Fibroblast of lung (primary cell): ENCODE data around the gene CAPN9. TPM values are rescaled to one million over a fixed set of nuclear protein-coding genes. Genes with fewer than 3 reads are reported as not detected.

ENCODE experiments used
- DNase-seq, 2 donors: peaks; one replicate each; pipeline versions ENCODE4 v3.0.0 to v3.0.0-alpha.2; 2010; ENCODE audit warnings: low read depth in 2 of 2
- H2AFZ ChIP-seq: 2 replicates; pipeline ENCODE4 v1.5.1; 2012; ENCODE audit warnings: low read length, control low read depth, inconsistent platforms
- H3K27ac ChIP-seq: 2 replicates; pipeline ENCODE4 v1.5.1; 2011; ENCODE audit warnings: low read length, control low read depth; ENCODE audit not compliant: insufficient read depth
- H3K27me3 ChIP-seq: 2 replicates; pipeline ENCODE4 v1.5.1; 2011; ENCODE audit warnings: mild to moderate bottlenecking, low read length; ENCODE audit not compliant: control insufficient read depth, insufficient read depth
- H3K36me3 ChIP-seq: 2 replicates; pipeline ENCODE4 v1.5.1; 2011; ENCODE audit warnings: low read length; ENCODE audit not compliant: control insufficient read depth, insufficient read depth
- H3K4me1 ChIP-seq: 2 replicates; pipeline ENCODE4 v1.5.1; 2011; ENCODE audit warnings: low read length; ENCODE audit not compliant: control insufficient read depth, insufficient read depth; ENCODE audit errors: extremely low read depth
- H3K4me2 ChIP-seq: 2 replicates; pipeline ENCODE4 v1.5.1; 2011; ENCODE audit warnings: low read length, control low read depth; ENCODE audit not compliant: insufficient read depth; ENCODE audit errors: extremely low read depth
- H3K4me3 ChIP-seq, 4 experiments: fragments of 200-600 bp in 1 of 4; sonication (generic) in 1 of 4; replicated peaks in 1 of 4; 2 replicates each; pipeline ENCODE4 v1.5.1; 2011 to 2016; ENCODE audit warnings: low read length in 4 of 4, low read depth in 3 of 4, mild to moderate bottlenecking in 3 of 4, control low read depth in 2 of 4, inconsistent platforms in 1 of 4, mixed read lengths in 1 of 4; ENCODE audit not compliant: insufficient read depth in 1 of 4; ENCODE audit errors: control extremely low read depth in 1 of 4
- H3K79me2 ChIP-seq: 2 replicates; pipeline ENCODE4 v1.5.1; 2012; ENCODE audit warnings: mild to moderate bottlenecking, low read length, inconsistent platforms; ENCODE audit not compliant: control insufficient read depth, insufficient read depth
- H3K9ac ChIP-seq: 2 replicates; pipeline ENCODE4 v1.5.1; 2011; ENCODE audit warnings: mild to moderate bottlenecking, low read length, control low read depth; ENCODE audit not compliant: insufficient read depth
- H3K9me3 ChIP-seq: 2 replicates; pipeline ENCODE4 v1.5.1; 2012; ENCODE audit warnings: low read depth, low read length; ENCODE audit not compliant: control insufficient read depth, insufficient read depth
- H4K20me1 ChIP-seq: 2 replicates; pipeline ENCODE4 v1.5.1; 2011; ENCODE audit warnings: low read length; ENCODE audit not compliant: control insufficient read depth, insufficient read depth; ENCODE audit errors: extremely low read depth
- CTCF ChIP-seq, 2 donors: IDR thresholded peaks in 1 of 2; conservative IDR thresholded peaks in 1 of 2; 1 replicate in 1 of 2; 2 replicates in 1 of 2; pipeline ENCODE4 v1.5.1; 2011 to 2012; ENCODE audit warnings: low read length in 2 of 2, control low read depth in 1 of 2, inconsistent platforms in 1 of 2, low read depth in 1 of 2, mild to moderate bottlenecking in 1 of 2
- EZH2 ChIP-seq: IDR thresholded peaks from 2 replicates; pipeline ENCODE4 v1.5.1; 2012; ENCODE audit warnings: low read length, control low read depth, mild to moderate bottlenecking; ENCODE audit errors: missing control alignments
- polyA plus RNA-seq, 2 donors: library from polyadenylated mRNA; depleted of rRNA in 1 of 2; stranded (reverse) in 1 of 2; unstranded in 1 of 2; fragments of >200 nt; gene quantifications; 2 replicates each; pipeline ENCODE4 v1.2.1, GENCODE V29; 2011 to 2012; ENCODE audit warnings: missing spikeins in 1 of 2
- total RNA-seq: library from RNA; depleted of rRNA; stranded (reverse); fragments of >200 nt; gene quantifications from 2 replicates; pipeline ENCODE4 v1.2.1, GENCODE V29; 2014

The CAPN9 gene
- total and polyA plus RNA-seq, 2 donors (not counting 1 experiment from before 2014, with no cell fraction given), result 0.17 TPM; not detected in 1

GRCh38 chr1:230828421-230828820 is 81.2 kb downstream of the CAPN9 start:
- Histone ChIP-seq H3K27ac (no peak overlapping the region), H3K4me2 (no peak overlapping the region), H3K36me3 (no peaks in the 10 kb centered on the region), H4K20me1 (no peaks in the 10 kb centered on the region), H3K9ac (no peak overlapping the region), H3K4me3 (no peak overlapping the region), H3K79me2 (no peaks in the 10 kb centered on the region), H3K4me1 (peaks cover 22% of the 10 kb centered on the region), H2AFZ (no peak overlapping the region), H3K27me3 (no peaks in the 10 kb centered on the region), H3K9me3 (no peaks in the 10 kb centered on the region)
- TF ChIP-seq CTCF (conservative IDR thresholded peaks at IDR 0.05 in 1 of 2, IDR thresholded peaks at IDR 0.05 in 1 of 2; ENCODE audit: low read depth in 1 of 2, low read length in 2 of 2), result no peak
- no peak for TF ChIP-seq EZH2
- no peak for DNase-seq

DNA sequence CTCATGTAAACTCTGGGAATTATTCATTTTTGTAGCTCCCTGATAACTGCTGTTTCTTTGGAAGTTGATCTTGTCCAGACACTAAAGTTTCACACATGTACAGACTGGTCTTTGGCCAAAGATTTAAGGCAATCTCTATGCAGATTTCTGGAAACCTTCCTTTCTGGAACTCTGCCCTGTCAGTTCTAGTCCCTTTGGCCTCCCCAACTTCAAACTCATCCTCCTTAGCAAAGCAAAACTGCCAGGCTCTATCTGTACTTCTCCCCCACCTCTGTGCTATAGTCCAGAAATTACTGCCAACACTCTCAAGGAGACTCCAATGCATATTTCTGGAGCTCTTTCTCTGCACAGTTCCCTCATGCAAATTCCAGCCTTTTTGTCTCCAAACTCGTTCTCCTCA is 84.6 kb downstream of the CAPN9 start:
- Histone ChIP-seq H3K9ac (no peak overlapping the region), H3K9me3 (no peaks in the 10 kb centered on the region), H2AFZ (no peak overlapping the region), H3K27me3 (no peaks in the 10 kb centered on the region), H3K4me1 (peaks cover 3% of the 10 kb centered on the region), H3K4me3 (no peak overlapping the region), H3K36me3 (no peaks in the 10 kb centered on the region), H4K20me1 (no peaks in the 10 kb centered on the region), H3K4me2 (no peak overlapping the region), H3K27ac (no peak overlapping the region), H3K79me2 (no peaks in the 10 kb centered on the region)
- no peak for DNase-seq
- TF ChIP-seq CTCF (conservative IDR thresholded peaks at IDR 0.05 in 1 of 2, IDR thresholded peaks at IDR 0.05 in 1 of 2; ENCODE audit: low read depth in 1 of 2, low read length in 2 of 2) (no peak), EZH2 (no peak)

GRCh38 chr1:230832476-230832875 is 85.3 kb downstream of the CAPN9 start:
- Histone ChIP-seq H2AFZ (no peak overlapping the region), H3K27ac (no peak overlapping the region), H3K9ac (no peak overlapping the region), H3K9me3 (no peaks in the 10 kb centered on the region), H3K27me3 (no peaks in the 10 kb centered on the region), H3K36me3 (no peaks in the 10 kb centered on the region), H3K79me2 (no peaks in the 10 kb centered on the region), H4K20me1 (no peaks in the 10 kb centered on the region), H3K4me1 (peaks cover 3% of the 10 kb centered on the region), H3K4me2 (no peak overlapping the region), H3K4me3 (no peak overlapping the region)
- TF ChIP-seq EZH2 (no peak), CTCF (conservative IDR thresholded peaks at IDR 0.05 in 1 of 2, IDR thresholded peaks at IDR 0.05 in 1 of 2; ENCODE audit: low read depth in 1 of 2, low read length in 2 of 2) (no peak)
- DNase-seq, result peak in 1 of 2 donors; percentile 41
